Erythroblast (primary cell): ENCODE data around the gene PALLD.

Experiments used
- DNase-seq, 2 experiments: peaks; one replicate each; lab custom pipeline; 2025; lab: John Stamatoyannopoulos, UW
- GATA1 ChIP-seq: IDR thresholded peaks from 2 replicates; pipeline ENCODE4 v1.6.1; 2011; ENCODE audit warnings: low read depth, mild to moderate bottlenecking, control low read depth, low read length, moderate library complexity
- POLR2A ChIP-seq: IDR thresholded peaks from 2 replicates; pipeline ENCODE4 v1.6.1; 2011; ENCODE audit warnings: mild to moderate bottlenecking, low read length

PALLD gene

DNA sequence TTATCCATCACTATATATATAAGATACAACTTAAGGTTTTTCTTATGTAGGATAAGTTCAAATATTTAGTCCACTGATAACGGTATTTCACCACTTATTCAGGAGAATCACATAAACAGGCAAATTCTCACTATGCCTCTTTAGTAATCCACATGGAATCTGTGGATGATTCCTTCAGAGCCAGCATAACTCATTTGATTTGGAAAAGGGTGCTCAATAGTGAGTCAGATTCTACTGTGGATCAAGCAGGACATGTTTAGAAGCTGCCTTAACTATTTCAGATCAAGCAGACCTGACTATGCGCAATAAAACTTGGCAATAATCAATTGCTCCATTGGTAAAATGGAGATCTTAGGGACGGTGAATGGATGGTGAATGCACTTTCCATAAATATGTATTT is 329.1 kb downstream of the PALLD start:
- TF ChIP-seq GATA1 (no peak), POLR2A (no peak)
- DNase-seq, result no peak

- DNase-seq, result no peak
- TF ChIP-seq GATA1 (no peak), POLR2A (no peak)
Observed at GRCh38 chr4:168826620-168827019, 329.8 kb downstream of the PALLD start.

GRCh38 chr4:168830777-168831512 is 334.1 kb downstream of the PALLD start:
- no peak for DNase-seq
- TF ChIP-seq GATA1, result no peak
- TF ChIP-seq POLR2A, result no peak

- TF ChIP-seq GATA1 (no peak), POLR2A (no peak)
- no peak for DNase-seq
Observed at GRCh38 chr4:168831585-168831918, 334.7 kb downstream of the PALLD start.

- peak; percentile 62 to 75 for DNase-seq
Observed at GRCh38 chr4:168831919-168832762, 335.3 kb downstream of the PALLD start.

GRCh38 chr4:168832763-168833575 is 336.1 kb downstream of the PALLD start:
- TF ChIP-seq POLR2A, result no peak
- TF ChIP-seq GATA1, result no peak
- no peak for DNase-seq

More at GRCh38 chr4:168831919-168832762, 335.3 kb downstream of the PALLD start:
- no peak for TF ChIP-seq POLR2A
- TF ChIP-seq GATA1, result no peak

DNA sequence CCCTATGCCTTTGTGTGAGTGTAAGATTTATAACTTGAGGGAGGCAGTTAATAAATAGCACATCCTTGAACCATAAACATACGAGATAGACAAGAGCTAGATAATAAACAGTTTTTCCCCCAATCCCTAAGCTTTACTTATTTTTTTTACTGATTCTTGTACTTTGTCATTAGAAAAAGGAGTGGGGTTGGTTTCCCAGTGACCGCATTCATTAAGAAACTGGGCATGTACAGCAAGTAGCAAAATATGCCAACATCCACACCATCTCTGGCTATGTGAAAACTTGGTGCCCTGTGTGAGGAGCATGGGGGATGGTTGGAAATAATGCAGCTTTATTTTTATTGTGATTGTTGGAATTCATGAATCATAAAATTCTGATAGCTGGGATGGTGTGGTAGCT is 337.0 kb downstream of the PALLD start:
- no peak for DNase-seq
- TF ChIP-seq GATA1, result no peak
- TF ChIP-seq POLR2A, result no peak

DNA sequence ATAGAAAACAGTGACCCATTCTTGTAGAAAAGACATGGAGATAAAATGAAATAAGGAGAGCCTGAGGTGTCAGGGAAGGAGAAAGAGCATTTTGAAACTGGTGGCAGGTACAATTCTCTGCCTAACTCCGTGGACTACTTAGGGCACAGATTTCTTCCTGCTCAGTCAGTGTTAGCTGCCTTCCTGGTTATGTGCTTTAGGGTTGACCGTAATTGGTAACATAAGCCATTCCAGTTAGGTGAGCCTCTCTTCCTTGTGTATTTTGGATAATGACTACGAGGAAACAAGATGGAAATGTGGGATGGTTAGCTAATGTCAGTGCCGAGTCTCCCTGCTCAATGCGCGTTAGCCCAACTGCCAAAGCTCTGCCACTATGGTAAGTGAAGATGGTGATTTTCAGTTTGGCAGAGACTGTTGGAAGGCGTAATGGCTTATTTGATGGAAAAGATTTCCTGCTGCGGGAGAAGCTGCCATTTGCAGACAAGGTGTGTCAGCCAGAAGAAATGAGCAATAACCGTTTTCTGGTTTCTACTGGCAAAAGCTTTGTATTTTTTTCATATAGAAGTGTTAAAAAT is 339.1 kb downstream of the PALLD start:
- no peak for DNase-seq
- TF ChIP-seq POLR2A, result no peak
- no peak for TF ChIP-seq GATA1

DNA sequence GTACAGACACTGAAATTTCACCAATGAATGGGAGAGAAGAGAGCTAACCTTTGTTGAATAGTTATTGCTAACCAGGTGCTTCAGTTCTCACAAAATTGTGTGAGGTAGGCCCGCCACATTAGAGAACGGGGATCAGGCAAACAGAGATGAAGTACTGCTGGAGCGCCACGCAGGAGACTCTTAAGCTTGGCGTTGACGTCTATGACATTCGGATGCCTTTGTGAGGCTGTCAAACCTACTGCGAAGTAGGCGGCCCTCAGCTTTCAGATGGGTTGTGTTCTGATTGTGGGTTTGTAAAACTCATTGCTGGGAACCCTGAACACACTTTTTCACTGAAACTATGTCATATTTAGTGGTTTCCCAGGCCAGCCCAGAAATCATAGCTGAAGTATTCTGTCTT is 339.6 kb downstream of the PALLD start:
- DNase-seq, result no peak
- TF ChIP-seq POLR2A, result no peak
- TF ChIP-seq GATA1, result no peak

GRCh38 chr4:168837922-168838321 is 341.1 kb downstream of the PALLD start:
- DNase-seq, result no peak
- TF ChIP-seq POLR2A (no peak), GATA1 (no peak)

DNA sequence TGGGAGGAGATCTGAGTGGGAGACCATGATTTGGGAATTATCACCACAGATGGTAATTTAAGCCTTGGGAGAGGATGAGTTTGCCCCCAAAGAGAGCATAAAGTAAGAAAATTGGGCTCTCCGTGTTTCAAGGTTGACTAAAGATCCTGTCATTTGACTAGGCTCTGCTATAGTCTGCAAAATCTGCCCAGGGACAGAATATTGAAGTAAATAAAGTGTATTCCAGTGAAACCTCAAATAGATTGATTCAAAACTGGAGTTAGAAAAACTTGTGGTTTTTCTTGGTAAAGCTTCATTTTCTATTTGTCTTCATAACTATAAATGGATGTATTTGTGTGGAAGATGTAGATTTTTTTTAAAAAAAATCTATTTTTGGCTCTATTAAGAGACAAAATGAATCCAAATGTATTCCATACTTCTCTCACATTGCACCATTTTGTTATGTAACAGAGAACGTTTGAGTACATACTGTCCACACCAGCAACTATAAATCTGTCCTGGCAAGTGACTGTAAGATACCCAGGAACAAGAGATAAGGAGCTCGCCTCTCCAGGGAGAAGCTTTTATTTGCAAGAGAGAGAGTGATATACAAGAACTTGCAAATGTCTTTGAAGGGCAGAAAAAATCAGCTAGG is 343.0 kb downstream of the PALLD start:
- no peak for DNase-seq
- TF ChIP-seq GATA1, result no peak
- TF ChIP-seq POLR2A, result no peak

- no peak for DNase-seq
- TF ChIP-seq POLR2A, result no peak
- no peak for TF ChIP-seq GATA1
Observed at GRCh38 chr4:168840392-168840763, 343.5 kb downstream of the PALLD start.

- TF ChIP-seq POLR2A (no peak), GATA1 (no peak)
- no peak for DNase-seq
Observed at GRCh38 chr4:168841000-168841671, 344.3 kb downstream of the PALLD start.
